ENCODE measurements around the gene LRP6.

Gene LRP6

DNA sequence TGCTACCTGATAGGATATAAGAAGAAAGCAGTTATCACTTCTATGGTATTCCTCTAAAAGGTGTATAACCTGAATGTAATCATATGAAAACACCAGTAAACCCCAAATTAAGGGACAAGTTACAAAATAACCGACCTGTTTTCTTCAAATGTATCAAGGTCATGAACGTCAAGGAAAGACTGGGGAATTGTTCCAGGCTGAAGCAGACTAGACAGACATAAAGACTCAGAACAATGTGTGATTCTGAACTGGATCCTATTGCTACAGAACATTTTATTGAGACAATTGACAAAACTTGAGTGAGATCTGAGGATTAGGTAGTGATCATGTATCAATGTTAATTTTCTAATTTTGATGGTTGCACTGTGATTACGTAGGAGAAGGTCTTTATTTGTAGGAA, 15.4 kb upstream of the LRP6 start:
- H3K27ac ChIP-seq, result no peak overlapping the region
- ChIA-PET CTCF (no interaction called here), POLR2A (ENCODE audit: low non-redundant PET) (interaction anchor here (0.6 kb wide), 1 partner anchor 75 kb away, joined by 3 read pairs; no protein-coding TSS in a partner anchor)
- DNase-seq (ENCODE audit: low spot score), result no peak
- TF ChIP-seq, protein P1, sequence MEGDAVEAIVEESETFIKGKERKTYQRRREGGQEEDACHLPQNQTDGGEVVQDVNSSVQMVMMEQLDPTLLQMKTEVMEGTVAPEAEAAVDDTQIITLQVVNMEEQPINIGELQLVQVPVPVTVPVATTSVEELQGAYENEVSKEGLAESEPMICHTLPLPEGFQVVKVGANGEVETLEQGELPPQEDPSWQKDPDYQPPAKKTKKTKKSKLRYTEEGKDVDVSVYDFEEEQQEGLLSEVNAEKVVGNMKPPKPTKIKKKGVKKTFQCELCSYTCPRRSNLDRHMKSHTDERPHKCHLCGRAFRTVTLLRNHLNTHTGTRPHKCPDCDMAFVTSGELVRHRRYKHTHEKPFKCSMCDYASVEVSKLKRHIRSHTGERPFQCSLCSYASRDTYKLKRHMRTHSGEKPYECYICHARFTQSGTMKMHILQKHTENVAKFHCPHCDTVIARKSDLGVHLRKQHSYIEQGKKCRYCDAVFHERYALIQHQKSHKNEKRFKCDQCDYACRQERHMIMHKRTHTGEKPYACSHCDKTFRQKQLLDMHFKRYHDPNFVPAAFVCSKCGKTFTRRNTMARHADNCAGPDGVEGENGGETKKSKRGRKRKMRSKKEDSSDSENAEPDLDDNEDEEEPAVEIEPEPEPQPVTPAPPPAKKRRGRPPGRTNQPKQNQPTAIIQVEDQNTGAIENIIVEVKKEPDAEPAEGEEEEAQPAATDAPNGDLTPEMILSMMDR (conservative IDR thresholded peaks at IDR 0.05; ENCODE audit: low read depth), result no peak

DNA sequence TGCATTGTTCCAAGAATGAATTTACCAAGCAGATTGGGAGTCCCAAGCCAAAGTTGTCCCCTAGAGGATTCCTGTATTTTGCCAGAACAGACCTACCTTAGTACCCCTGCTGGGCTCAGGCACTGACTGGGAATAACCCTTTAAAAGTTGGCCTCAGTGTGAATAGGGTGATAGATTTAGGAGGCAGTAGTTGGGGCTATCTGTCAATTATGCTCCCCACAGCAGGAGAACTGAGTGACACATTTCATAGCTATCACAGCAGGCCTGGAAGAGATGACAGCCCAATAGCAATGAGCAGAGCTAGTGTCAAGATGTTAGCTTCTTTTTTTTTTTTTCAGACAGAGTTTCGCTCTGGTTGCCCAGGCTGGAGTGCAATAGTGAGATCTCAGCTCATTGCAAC, 14.3 kb upstream of the LRP6 start:
- ChIA-PET POLR2A (ENCODE audit: low non-redundant PET) (no interaction called here), CTCF (no interaction called here)
- TF ChIP-seq, protein P1 (conservative IDR thresholded peaks at IDR 0.05; ENCODE audit: low read depth), result no peak
- no peak overlapping the region for H3K27ac ChIP-seq
- no peak for DNase-seq (ENCODE audit: low spot score)

DNA sequence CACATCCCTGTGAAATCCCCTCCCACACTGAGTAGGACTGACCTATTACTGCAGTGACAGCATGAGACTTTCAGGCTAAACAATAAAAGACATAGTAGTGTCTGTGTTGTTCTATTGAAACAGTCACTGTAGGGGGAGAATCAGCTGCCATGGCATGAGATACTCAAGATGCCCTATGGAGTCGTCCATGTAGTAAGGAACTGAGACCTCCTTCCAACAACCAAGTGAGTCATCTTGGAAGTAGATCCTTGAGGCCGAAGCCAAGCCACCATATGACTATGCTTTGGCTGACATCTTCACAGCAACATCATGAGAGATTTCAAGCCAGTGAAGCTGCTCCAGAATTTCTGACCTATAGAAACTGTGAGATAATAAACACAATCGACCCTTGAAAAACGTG, 12.1 kb upstream of the LRP6 start:
- CTCF ChIA-PET, result interaction anchor here (0.6 kb wide), 1 partner anchor 8 kb away, joined by 3 read pairs; no protein-coding TSS in a partner anchor
- DNase-seq (ENCODE audit: low spot score), result no peak
- POLR2A ChIA-PET (ENCODE audit: low non-redundant PET), result interaction anchor here (0.6 kb wide), 1 partner anchor 201 kb away, joined by 4 read pairs; no protein-coding TSS in a partner anchor
- TF ChIP-seq, protein P1 (conservative IDR thresholded peaks at IDR 0.05; ENCODE audit: low read depth), result no peak
- H3K27ac ChIP-seq, result no peak overlapping the region

DNA sequence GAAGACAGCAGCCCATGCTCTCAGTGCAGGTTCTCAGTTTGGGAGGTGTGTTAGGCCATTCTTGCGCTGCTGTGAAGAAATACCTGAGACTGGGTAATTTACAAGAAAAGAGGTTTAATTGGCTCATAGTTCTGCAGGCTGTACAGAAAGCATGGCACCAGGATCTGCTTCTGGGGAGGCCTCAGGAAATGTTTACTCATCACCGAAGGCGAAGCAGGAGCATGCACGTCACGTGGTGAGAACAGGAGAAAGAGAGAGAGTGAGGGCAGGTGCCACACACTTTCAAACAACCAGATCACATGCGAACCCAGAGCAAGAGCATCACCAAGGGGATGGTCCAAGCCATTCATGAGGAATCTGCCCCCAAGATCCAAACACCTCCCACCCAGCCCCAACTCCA, 9.0 kb upstream of the LRP6 start:
- no peak for DNase-seq (ENCODE audit: low spot score)
- CTCF ChIA-PET, result no interaction called here
- H3K27ac ChIP-seq, result no peak overlapping the region
- POLR2A ChIA-PET (ENCODE audit: low non-redundant PET), result no interaction called here
- TF ChIP-seq, protein P1 (conservative IDR thresholded peaks at IDR 0.05; ENCODE audit: low read depth), result no peak

DNA sequence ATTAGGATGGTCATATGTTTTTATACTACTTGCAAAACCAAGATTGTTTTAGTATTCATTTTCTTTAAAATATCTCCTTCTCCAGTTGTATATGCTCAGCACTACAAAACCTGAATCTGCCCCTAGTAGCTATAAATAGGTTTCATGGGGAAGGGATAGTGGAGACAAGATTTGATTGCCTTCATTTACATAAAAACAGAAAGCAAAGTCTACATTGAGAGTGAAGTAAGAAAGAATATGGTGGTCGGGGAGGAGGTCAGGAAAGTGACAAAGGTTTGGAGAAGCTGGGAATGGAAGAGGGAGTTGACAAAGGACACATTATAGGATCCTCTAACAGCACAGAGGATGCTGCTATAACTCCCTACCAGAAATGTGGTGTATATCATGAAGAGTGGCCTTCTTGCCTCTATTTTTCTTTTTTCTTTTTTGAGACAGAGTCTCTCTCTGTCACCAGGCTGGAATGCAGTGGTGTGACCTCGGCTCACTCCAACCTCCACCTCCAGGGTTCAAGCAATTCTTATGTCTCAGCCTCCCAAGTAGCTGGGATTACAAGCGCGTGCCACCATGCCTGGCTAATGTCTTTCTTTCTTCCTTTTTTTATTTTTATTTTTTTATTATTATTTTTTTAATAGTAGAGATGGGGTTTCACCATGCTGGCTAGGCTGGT, 6.6 kb upstream of the LRP6 start:
- H3K27ac ChIP-seq, result no peak overlapping the region
- CTCF ChIA-PET, result no interaction called here
- TF ChIP-seq, protein P1 (conservative IDR thresholded peaks at IDR 0.05; ENCODE audit: low read depth), result no peak
- POLR2A ChIA-PET (ENCODE audit: low non-redundant PET), result no interaction called here
- no peak for DNase-seq (ENCODE audit: low spot score)

DNA sequence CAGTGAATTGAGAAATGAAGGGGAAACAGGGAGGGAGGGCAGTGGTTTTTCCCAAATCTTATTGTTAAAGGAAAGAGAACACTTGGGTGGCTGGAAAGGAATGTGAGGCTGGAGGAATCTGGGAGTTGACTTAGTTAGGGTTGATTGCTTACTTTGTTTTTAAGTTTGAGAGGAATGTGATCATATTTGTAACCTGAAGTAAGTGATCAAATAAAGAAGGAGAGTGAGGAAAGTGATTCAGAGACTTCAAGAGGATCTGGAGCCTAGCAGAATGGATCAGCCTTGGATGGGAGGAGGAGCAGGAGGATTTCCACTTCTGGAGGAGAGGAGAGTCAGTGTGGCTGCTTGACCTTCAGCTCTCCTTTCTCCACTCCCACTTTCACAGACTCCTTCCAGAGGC, 6.0 kb upstream of the LRP6 start:
- ChIA-PET POLR2A (ENCODE audit: low non-redundant PET) (no interaction called here), CTCF (no interaction called here)
- no peak for DNase-seq (ENCODE audit: low spot score)
- TF ChIP-seq, protein P1 (conservative IDR thresholded peaks at IDR 0.05; ENCODE audit: low read depth), result no peak
- H3K27ac ChIP-seq, result no peak overlapping the region

All from RWPE1 (cell line).